Activated CD4-positive, alpha-beta T cell treated with anti-CD3 and anti-CD28 coated beads, Interleukin-2, amount 50 U/mL, for 24 hours (primary cell): Measurements from ENCODE around the gene OR52I1.

ENCODE experiments used
- DNase-seq, 2 donors: peaks; one replicate each; pipeline ENCODE4 v3.0.0-alpha.2; 2020; ENCODE audit warnings: low read depth in 1 of 2, low spot score in 1 of 2

Gene OR52I1

DNA sequence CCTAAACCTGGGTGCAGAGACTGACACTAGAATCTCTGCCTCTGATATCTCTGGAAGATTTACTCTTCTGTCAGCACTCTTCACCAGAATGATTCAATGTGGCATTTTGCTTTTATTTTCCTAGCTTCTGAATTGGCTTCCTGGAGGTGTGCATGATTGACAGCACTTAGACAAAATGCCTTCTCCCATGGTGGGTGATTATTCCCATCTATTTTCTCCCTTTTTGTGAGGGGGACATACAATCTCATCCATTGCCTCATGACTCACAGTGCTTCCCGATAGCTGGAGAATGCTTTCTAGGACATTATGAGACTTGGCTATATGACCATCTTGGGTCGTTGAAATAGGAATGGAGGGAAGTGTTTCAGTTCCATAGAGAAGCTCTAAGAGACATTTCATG is 18.1 kb downstream of the OR52I1 start:
- no peak for DNase-seq

DNA sequence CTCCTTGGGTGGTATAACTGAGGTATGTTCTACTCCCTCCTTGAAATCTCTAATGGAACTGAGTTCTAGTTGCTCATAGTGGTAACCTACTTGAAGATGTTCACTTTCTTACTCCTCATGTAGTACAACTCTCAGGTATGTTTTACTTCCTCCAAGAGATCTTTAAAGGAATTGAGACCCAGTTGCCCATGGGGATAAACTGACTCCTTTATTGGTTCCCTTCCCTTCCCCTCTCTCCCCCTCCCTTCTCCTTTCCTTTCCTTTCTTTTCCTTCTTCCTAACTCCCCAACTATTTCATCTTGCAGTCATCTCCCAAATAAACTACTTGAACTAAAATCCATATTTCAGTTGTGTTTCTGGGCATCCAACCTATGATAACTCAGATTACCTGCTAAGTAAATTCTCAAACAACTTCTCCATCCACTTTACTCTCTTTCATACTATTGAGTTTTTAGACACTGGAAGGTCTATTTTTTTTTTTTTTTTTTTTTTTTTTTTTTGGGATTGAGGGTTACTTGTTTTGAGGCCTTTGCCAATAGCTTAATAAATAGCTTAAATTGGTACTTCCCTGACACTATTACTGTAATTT is 22.1 kb downstream of the OR52I1 start:
- no peak for DNase-seq

DNA sequence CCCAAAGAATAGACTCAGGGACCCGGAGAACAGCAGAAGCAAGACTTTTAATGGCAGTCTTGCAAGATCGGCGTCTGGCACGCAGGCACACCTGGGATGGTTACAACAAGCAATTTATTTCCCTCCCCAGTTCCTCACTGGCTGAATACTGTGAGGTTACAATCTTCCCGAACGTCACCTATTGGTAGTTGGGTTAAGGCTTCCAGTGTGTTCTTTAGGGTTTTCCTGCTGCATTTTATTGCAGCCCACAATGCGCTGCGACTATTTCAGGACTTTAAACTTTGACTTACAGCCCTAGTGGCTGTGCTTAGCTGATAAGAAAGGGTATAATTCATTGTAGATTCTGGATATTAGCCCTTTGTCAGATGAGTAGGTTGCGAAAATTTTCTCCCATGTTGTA is 25.7 kb downstream of the OR52I1 start:
- DNase-seq: no peak

DNA sequence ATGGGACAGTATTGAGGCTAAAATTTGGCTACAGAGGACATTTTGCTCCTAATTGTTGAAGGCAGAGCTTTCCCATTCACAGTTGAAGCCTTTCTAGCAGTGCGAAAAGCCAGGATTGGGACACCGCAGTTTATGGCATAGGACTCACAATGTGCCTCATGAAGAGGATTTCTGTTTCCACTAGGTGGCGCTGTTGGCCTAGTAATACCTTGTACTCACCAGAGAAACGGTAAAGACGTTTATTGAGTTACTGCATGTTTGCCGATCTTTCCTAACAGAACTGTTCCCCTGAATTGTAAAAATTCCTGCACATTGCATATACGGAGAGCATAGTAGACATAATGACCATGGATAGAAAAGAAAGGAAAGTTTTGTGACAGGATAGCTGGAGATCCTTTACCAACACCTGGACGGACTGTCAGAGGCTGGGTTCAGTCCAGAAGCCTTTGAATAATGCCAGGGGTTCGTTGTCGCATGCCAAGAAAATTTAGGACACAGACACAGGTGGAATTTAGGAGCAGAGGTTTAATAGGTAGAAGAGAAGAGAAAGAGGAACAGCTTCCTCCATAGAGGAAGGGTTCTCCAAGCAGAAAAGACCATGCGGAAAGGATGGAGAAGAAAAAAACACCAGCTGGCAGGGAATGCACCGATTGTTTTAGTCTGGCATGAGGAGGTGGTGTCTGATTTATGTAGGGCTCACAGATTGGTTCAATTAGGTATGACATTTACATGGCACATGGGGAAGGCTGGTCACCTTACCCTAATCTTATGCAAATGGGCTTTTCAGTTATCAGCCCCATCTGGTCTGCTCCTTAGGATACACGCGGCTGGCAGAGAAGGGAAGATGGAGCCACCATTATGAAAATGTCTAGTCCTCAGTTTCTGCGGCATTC is 32.6 kb downstream of the OR52I1 start:
- peak in 1 of 2 donors; percentile 23 for DNase-seq

DNA sequence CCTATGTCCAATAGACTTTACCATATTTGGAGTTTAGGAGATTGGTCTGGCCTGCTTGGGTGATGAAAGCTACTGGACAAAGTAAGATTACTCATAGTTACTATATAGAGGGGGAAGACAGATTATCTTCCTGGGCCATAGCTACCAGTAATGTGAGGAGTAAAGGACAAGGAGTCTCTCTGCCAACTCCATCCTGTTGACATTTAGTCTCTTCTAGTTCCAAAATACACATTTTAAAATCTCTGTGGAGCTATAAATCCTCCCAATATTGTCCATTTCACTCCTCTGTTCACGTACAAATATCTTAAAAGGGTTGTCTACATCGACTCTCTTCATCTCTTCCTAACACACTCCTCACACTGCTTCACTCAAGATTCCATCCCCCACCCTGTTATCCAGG is 42.3 kb downstream of the OR52I1 start:
- DNase-seq: no peak

DNA sequence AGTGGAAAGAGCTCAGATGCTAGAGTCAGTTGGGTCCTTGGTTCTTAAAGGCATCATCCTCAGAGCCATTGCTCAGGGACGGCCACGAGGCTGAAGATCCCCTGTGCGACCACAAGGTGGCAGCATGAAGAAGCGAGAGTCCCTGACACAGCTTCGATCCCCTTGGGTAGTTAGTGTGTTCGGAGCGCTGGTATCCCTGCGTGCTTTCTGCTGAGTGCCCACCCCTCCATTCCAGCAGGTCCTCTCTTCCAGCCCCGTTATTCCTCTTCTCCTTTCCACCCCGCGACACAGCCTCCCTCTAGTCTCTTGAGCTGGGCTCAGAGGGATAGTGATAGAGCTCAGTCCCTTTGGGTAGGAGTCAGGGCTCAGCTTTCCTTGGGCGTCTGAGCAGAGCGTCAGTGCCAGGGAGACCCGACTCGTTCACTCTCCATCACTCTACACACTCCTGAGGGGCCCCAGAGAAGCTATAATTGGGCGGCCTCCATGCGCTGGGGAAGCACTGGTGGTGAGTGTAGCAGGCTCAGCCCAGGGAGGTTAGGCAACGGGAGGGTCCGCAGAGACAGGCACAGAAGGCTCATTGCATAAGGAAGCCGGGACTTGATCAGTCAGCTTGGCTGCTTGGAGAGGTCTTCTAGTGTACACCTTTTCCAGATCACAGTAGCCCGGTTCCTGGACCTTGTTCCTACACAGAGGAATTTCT is 43.3 kb downstream of the OR52I1 start, which contains the start of gene OR51D1:
Gene OR51D1 (plus strand): TSS at position 516 of the 700 bp plus-strand sequence. CDS start 2,314 bp downstream, outside the sequence.
- DNase-seq: peak; percentile 39 to 60

DNA sequence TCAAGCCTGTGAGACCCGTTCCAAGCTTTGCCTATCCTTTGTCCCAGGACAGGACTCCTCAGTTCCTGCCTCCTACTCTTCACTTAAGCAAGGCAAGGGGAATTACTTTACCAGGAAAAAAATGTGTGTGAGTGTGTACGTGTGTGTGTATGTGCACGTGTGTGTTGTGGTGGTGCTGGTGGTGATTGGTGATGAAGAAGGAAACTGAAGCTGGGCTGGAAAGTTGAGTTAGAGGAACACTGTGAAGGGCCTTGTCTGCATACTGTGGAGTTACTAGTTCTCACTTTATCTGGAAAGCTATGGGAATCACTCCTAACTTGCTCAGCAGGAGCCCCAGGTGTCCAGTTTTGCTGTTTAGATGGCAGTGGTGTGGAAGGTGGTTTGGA is 43.8 kb downstream of the OR52I1 start:
- no peak for DNase-seq

DNA sequence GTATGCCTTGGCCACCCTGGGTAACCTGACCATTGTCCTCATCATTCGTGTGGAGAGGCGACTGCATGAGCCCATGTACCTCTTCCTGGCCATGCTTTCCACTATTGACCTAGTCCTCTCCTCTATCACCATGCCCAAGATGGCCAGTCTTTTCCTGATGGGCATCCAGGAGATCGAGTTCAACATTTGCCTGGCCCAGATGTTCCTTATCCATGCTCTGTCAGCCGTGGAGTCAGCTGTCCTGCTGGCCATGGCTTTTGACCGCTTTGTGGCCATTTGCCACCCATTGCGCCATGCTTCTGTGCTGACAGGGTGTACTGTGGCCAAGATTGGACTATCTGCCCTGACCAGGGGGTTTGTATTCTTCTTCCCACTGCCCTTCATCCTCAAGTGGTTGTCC is 46.1 kb downstream of the OR52I1 start:
- no peak for DNase-seq

DNA sequence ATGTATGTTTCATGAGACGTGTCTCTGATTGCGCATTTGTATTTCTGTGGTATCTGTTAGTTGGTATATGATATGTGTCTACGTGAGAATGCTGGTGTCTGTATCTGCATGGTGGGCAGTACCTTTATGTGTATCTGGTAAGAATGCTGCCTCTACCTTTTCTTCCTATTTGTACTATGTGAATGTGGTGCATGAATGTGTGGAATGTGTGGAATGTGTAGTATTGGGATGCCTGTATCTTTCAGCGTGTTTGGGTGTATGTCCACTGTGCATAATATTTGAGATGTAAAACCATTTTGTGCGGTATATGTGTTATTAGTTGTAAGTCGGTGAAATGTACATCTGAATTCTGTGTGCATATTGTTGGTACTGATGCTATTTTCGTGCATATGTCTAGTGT is 47.7 kb downstream of the OR52I1 start:
- no peak for DNase-seq

DNA sequence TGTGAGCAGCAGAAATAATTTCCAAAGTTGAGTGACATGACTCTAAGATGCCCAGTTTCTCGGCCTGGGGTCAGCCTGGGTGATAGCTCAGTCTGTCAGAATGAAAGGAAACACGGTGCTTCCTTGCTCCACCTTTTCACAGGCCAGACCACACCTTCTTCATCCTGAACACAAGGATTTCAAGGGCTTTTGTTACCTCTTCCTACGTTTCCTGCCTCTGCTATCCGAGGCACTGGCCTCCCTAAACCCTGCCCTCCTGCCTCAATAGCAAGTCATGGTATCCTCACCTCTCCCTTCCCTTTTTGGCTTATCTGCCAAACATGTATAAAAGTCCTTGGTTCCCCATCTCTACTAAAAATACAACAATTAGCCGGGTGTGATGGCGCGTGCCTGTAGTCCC is 48.2 kb downstream of the OR52I1 start:
- no peak for DNase-seq

DNA sequence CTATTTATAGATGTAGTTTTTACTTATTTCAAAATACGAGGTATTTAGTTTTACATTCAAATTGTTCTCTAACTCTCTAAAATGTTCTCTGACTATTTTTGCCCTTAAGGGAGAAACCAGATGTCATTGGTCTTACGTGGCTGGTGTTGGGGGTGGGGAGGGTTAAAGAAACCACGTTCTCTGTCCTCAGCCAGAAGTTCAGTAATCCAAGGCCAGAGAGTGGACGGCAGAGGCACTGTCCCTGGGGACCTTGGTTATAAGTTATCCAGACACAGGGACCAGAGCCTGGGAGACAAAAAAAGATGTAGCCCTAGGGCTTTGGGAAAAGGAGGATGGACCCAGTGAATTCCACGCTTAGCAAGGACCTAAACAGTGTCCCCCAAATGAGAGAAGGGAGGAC is 49.2 kb downstream of the OR52I1 start:
- DNase-seq: no peak

DNA sequence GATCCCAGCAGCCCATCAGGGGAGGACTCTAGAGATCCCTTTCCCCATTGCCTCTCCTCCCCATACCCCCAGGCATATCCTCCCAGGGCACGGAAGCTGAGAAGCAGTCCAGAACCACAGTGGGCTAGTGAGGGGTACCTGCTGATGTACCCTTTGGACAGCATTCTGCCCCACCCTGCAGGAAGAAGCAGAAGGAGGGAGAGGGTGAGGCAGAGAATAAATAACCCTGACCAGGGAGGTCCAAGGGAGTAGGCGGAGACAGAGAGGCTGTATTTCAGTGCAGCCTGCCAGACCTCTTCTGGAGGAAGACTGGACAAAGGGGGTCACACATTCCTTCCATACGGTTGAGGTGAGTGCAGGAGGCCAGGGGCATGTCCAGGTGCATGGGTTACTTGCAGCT is 49.8 kb downstream of the OR52I1 start, which contains the start of gene OR51E1:
Gene OR51E1 (plus strand): TSS at position 301 of the 400 bp plus-strand sequence. CDS start 8,545 bp downstream, outside the sequence.
- DNase-seq: no peak

DNA sequence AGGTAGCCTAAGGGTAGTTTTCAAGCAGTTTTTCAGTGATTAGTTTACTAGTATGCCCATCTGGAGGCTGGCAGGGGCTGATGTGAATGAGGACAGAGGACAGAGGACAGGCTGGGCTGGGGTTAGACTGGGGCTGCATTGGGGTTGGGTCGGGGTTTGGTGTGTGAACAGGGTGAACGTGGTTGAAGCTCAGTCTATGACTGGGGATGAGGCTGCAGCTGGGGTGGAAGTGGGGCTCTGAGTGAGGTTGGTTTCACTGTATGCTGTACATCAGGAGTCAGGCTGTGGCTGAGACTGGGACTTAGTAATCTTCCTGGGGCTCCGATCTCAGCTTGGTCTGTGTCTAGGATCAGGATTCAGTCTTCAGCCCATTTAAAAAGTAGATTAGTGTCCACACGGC is 50.4 kb downstream of the OR52I1 start:
- DNase-seq: no peak
